Fibroblast of lung (primary cell): ENCODE measurements around the gene C2CD4B. TPM values are rescaled to one million over a fixed set of nuclear protein-coding genes. Genes with fewer than 3 reads are reported as not detected.

Experiments
- DNase-seq, 2 donors: peaks; one replicate each; pipeline versions ENCODE4 v3.0.0 to v3.0.0-alpha.2; 2010; ENCODE audit warnings: low read depth in 2 of 2
- H2AFZ ChIP-seq: 2 replicates; pipeline ENCODE4 v1.5.1; 2012; ENCODE audit warnings: low read length, control low read depth, inconsistent platforms
- H3K27ac ChIP-seq: 2 replicates; pipeline ENCODE4 v1.5.1; 2011; ENCODE audit warnings: low read length, control low read depth; ENCODE audit not compliant: insufficient read depth
- H3K27me3 ChIP-seq: 2 replicates; pipeline ENCODE4 v1.5.1; 2011; ENCODE audit warnings: mild to moderate bottlenecking, low read length; ENCODE audit not compliant: control insufficient read depth, insufficient read depth
- H3K36me3 ChIP-seq: 2 replicates; pipeline ENCODE4 v1.5.1; 2011; ENCODE audit warnings: low read length; ENCODE audit not compliant: control insufficient read depth, insufficient read depth
- H3K4me1 ChIP-seq: 2 replicates; pipeline ENCODE4 v1.5.1; 2011; ENCODE audit warnings: low read length; ENCODE audit not compliant: control insufficient read depth, insufficient read depth; ENCODE audit errors: extremely low read depth
- H3K4me2 ChIP-seq: 2 replicates; pipeline ENCODE4 v1.5.1; 2011; ENCODE audit warnings: low read length, control low read depth; ENCODE audit not compliant: insufficient read depth; ENCODE audit errors: extremely low read depth
- H3K4me3 ChIP-seq, 4 experiments: fragments of 200-600 bp in 1 of 4; sonication (generic) in 1 of 4; replicated peaks in 1 of 4; 2 replicates each; pipeline ENCODE4 v1.5.1; 2011 to 2016; ENCODE audit warnings: low read length in 4 of 4, low read depth in 3 of 4, mild to moderate bottlenecking in 3 of 4, control low read depth in 2 of 4, inconsistent platforms in 1 of 4, mixed read lengths in 1 of 4; ENCODE audit not compliant: insufficient read depth in 1 of 4; ENCODE audit errors: control extremely low read depth in 1 of 4
- H3K79me2 ChIP-seq: 2 replicates; pipeline ENCODE4 v1.5.1; 2012; ENCODE audit warnings: mild to moderate bottlenecking, low read length, inconsistent platforms; ENCODE audit not compliant: control insufficient read depth, insufficient read depth
- H3K9ac ChIP-seq: 2 replicates; pipeline ENCODE4 v1.5.1; 2011; ENCODE audit warnings: mild to moderate bottlenecking, low read length, control low read depth; ENCODE audit not compliant: insufficient read depth
- H3K9me3 ChIP-seq: 2 replicates; pipeline ENCODE4 v1.5.1; 2012; ENCODE audit warnings: low read depth, low read length; ENCODE audit not compliant: control insufficient read depth, insufficient read depth
- H4K20me1 ChIP-seq: 2 replicates; pipeline ENCODE4 v1.5.1; 2011; ENCODE audit warnings: low read length; ENCODE audit not compliant: control insufficient read depth, insufficient read depth; ENCODE audit errors: extremely low read depth
- EZH2 ChIP-seq: IDR thresholded peaks from 2 replicates; pipeline ENCODE4 v1.5.1; 2012; ENCODE audit warnings: low read length, control low read depth, mild to moderate bottlenecking; ENCODE audit errors: missing control alignments
- polyA plus RNA-seq, 2 donors: library from polyadenylated mRNA; depleted of rRNA in 1 of 2; stranded (reverse) in 1 of 2; unstranded in 1 of 2; fragments of >200 nt; gene quantifications; 2 replicates each; pipeline ENCODE4 v1.2.1, GENCODE V29; 2011 to 2012; ENCODE audit warnings: missing spikeins in 1 of 2
- total RNA-seq: library from RNA; depleted of rRNA; stranded (reverse); fragments of >200 nt; gene quantifications from 2 replicates; pipeline ENCODE4 v1.2.1, GENCODE V29; 2014
- TF ChIP-seq, protein P1 (sequence below), 2 donors: IDR thresholded peaks in 1 of 2; conservative IDR thresholded peaks in 1 of 2; 1 replicate in 1 of 2; 2 replicates in 1 of 2; pipeline ENCODE4 v1.5.1; 2011 to 2012; ENCODE audit warnings: low read length in 2 of 2, control low read depth in 1 of 2, inconsistent platforms in 1 of 2, low read depth in 1 of 2, mild to moderate bottlenecking in 1 of 2

C2CD4B gene
- total and polyA plus RNA-seq, 2 donors (not counting 1 experiment from before 2014, with no cell fraction given), result not detected

- Histone ChIP-seq H3K4me2 (no peak overlapping the region), H3K36me3 (no peaks in the 10 kb centered on the region), H3K27me3 (no peaks in the 10 kb centered on the region), H3K27ac (no peak overlapping the region), H2AFZ (no peak overlapping the region), H4K20me1 (no peaks in the 10 kb centered on the region), H3K4me3 (no peak overlapping the region), H3K79me2 (no peaks in the 10 kb centered on the region), H3K9me3 (no peaks in the 10 kb centered on the region), H3K4me1 (no peaks in the 10 kb centered on the region), H3K9ac (no peak overlapping the region)
- no peak for DNase-seq
- no peak for TF ChIP-seq EZH2
- TF ChIP-seq, protein P1, sequence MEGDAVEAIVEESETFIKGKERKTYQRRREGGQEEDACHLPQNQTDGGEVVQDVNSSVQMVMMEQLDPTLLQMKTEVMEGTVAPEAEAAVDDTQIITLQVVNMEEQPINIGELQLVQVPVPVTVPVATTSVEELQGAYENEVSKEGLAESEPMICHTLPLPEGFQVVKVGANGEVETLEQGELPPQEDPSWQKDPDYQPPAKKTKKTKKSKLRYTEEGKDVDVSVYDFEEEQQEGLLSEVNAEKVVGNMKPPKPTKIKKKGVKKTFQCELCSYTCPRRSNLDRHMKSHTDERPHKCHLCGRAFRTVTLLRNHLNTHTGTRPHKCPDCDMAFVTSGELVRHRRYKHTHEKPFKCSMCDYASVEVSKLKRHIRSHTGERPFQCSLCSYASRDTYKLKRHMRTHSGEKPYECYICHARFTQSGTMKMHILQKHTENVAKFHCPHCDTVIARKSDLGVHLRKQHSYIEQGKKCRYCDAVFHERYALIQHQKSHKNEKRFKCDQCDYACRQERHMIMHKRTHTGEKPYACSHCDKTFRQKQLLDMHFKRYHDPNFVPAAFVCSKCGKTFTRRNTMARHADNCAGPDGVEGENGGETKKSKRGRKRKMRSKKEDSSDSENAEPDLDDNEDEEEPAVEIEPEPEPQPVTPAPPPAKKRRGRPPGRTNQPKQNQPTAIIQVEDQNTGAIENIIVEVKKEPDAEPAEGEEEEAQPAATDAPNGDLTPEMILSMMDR (conservative IDR thresholded peaks at IDR 0.05 in 1 of 2, IDR thresholded peaks at IDR 0.05 in 1 of 2; ENCODE audit: low read depth in 1 of 2, low read length in 2 of 2), result no peak
Observed at GRCh38 chr15:62136911-62137865, 27.9 kb downstream of the C2CD4B start.

GRCh38 chr15:62135532-62136134 lies 29.5 kb downstream of the C2CD4B start:
- Histone ChIP-seq H3K79me2 (no peaks in the 10 kb centered on the region), H4K20me1 (no peaks in the 10 kb centered on the region), H3K9ac (no peak overlapping the region), H3K4me1 (no peaks in the 10 kb centered on the region), H3K27me3 (no peaks in the 10 kb centered on the region), H3K36me3 (no peaks in the 10 kb centered on the region), H3K27ac (no peak overlapping the region), H2AFZ (no peak overlapping the region), H3K4me3 (no peak overlapping the region), H3K4me2 (no peak overlapping the region), H3K9me3 (no peaks in the 10 kb centered on the region)
- TF ChIP-seq, protein P1 (conservative IDR thresholded peaks at IDR 0.05 in 1 of 2, IDR thresholded peaks at IDR 0.05 in 1 of 2; ENCODE audit: low read depth in 1 of 2, low read length in 2 of 2), result no peak
- no peak for TF ChIP-seq EZH2
- peak; percentile 21 to 80 for DNase-seq

DNA sequence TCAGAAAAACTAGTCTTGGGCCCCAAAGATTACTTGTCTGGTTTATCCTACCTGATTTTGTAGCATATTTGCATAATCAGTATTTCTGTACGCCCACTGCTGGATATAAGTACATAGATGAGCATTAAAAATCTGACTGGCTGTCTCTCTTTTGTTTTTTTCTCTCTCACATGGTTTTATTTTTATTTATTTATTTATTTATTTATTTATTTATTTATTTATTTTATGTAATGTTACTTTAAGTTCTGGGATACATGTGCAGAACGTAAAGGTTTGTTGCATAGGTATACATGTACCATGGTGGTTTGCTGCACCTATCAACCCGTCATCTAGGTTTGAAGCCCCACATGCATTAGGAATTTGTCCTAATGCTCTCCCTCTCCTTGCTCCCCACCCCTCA lies 31.9 kb downstream of the C2CD4B start:
- no peak for DNase-seq
- no peaks in the 10 kb centered on the region for H3K9me3 ChIP-seq
- no peak overlapping the region for H3K4me3 ChIP-seq
- H3K9ac ChIP-seq, result no peak overlapping the region
- H2AFZ ChIP-seq, result no peak overlapping the region
- no peaks in the 10 kb centered on the region for H3K27me3 ChIP-seq
- no peaks in the 10 kb centered on the region for H4K20me1 ChIP-seq
- TF ChIP-seq EZH2, result no peak
- TF ChIP-seq, protein P1 (conservative IDR thresholded peaks at IDR 0.05 in 1 of 2, IDR thresholded peaks at IDR 0.05 in 1 of 2; ENCODE audit: low read depth in 1 of 2, low read length in 2 of 2), result no peak
- H3K27ac ChIP-seq, result no peak overlapping the region
- H3K79me2 ChIP-seq, result no peaks in the 10 kb centered on the region
- no peaks in the 10 kb centered on the region for H3K36me3 ChIP-seq
- no peak overlapping the region for H3K4me2 ChIP-seq
- H3K4me1 ChIP-seq, result no peaks in the 10 kb centered on the region
